ENCODE results near the gene VWA7.

Gene VWA7

GRCh38 chr6:31799781-31800180 is 22.7 kb upstream of the VWA7 start:
- H3K4me1 Mint-ChIP-seq = peaks cover 6% of the 10 kb centered on the region
- peaks cover 23% of the 10 kb centered on the region for H3K36me3 Mint-ChIP-seq (ENCODE audit: low read depth)
- no peak overlapping the region for H3K4me3 Mint-ChIP-seq
- no peak overlapping the region for H3K27ac Mint-ChIP-seq
- no peaks in the 10 kb centered on the region for H3K27me3 Mint-ChIP-seq (ENCODE audit: low read depth, poor library complexity)
- no peaks in the 10 kb centered on the region for H3K9me3 Mint-ChIP-seq
- DNase-seq = no peak
- TF ChIP-seq CTCF (IDR thresholded peaks at IDR 0.05) = no peak

GRCh38 chr6:31797588-31797987 is 20.5 kb upstream of the VWA7 start:
- no peak for TF ChIP-seq CTCF (IDR thresholded peaks at IDR 0.05)

DNA sequence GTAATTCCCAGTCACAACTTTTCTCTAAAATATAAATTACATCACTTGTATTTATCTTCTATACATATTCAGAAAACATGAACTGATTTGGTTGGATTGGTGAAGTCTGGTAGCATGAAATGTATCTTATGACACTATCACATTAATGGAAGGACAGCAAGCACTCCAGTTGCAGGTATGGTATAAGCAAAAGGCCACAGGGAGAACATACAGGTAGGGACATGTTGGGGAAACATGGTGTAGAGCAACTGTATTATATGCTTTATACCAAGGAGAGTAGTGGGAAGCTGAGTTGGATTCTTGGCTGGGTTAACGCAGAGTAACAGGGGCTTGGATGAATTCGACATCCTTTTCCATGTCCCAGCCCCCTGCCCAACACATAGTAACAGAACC is 19.9 kb upstream of the VWA7 start:
- Mint-ChIP-seq H3K36me3 (ENCODE audit: low read depth) (peaks cover 21% of the 10 kb centered on the region), H3K27ac (peak overlapping the region; percentile 96), H3K9me3 (no peaks in the 10 kb centered on the region), H3K27me3 (ENCODE audit: low read depth, poor library complexity) (no peaks in the 10 kb centered on the region), H3K4me1 (peaks cover 34% of the 10 kb centered on the region), H3K4me3 (peak overlapping the region; percentile 38)
- no peak for DNase-seq
- TF ChIP-seq CTCF (IDR thresholded peaks at IDR 0.05) = no peak

More at GRCh38 chr6:31797588-31797987, 20.5 kb upstream of the VWA7 start:
- peaks cover 20% of the 10 kb centered on the region for H3K36me3 Mint-ChIP-seq (ENCODE audit: low read depth)
- no peak for DNase-seq
- H3K4me3 Mint-ChIP-seq = no peak overlapping the region
- no peaks in the 10 kb centered on the region for H3K27me3 Mint-ChIP-seq (ENCODE audit: low read depth, poor library complexity)
- H3K9me3 Mint-ChIP-seq = no peaks in the 10 kb centered on the region
- peak overlapping the region; percentile 96 for H3K27ac Mint-ChIP-seq
- H3K4me1 Mint-ChIP-seq = peaks cover 28% of the 10 kb centered on the region

- Mint-ChIP-seq H3K36me3 (ENCODE audit: low read depth) (peaks cover 25% of the 10 kb centered on the region), H3K4me1 (peaks cover 44% of the 10 kb centered on the region), H3K9me3 (no peaks in the 10 kb centered on the region), H3K27me3 (ENCODE audit: low read depth, poor library complexity) (no peaks in the 10 kb centered on the region), H3K27ac (peak within 1 kb of the TSS; percentile 100), H3K4me3 (peak within 1 kb of the TSS; percentile 98)
- peak; percentile 65 for TF ChIP-seq CTCF (IDR thresholded peaks at IDR 0.05)
- DNase-seq = peak; percentile 90
These were observed 18.6 kb upstream of the VWA7 start, which contains the start of gene VARS1 for GRCh38 chr6:31795616-31796298. TSS of gene VARS1 (minus strand) at chr6:31795752. CDS start at chr6:31795217, 535 bp downstream.

- H3K36me3 Mint-ChIP-seq (ENCODE audit: low read depth) = peaks cover 31% of the 10 kb centered on the region
- H3K4me3 Mint-ChIP-seq = peak overlapping the region; percentile 98
- DNase-seq = peak; percentile 42
- peaks cover 48% of the 10 kb centered on the region for H3K4me1 Mint-ChIP-seq
- H3K27me3 Mint-ChIP-seq (ENCODE audit: low read depth, poor library complexity) = no peaks in the 10 kb centered on the region
- no peak for TF ChIP-seq CTCF (IDR thresholded peaks at IDR 0.05)
- H3K27ac Mint-ChIP-seq = peak overlapping the region; percentile 100
- no peaks in the 10 kb centered on the region for H3K9me3 Mint-ChIP-seq
These were observed 17.9 kb upstream of the VWA7 start for GRCh38 chr6:31794866-31795615.
